Heart left ventricle (tissue), 13 donors: ENCODE measurements around the gene HTRA1.

Source experiments
- POLR2A ChIP-seq, 2 donors: fragments of 450-650 bp; IDR thresholded peaks; one replicate each; pipeline ENCODE4 v1.6.1; 2017; ENCODE audit warnings: antibody characterized with exemption in 2 of 2, mild to moderate bottlenecking in 2 of 2, moderate library complexity in 2 of 2
- TF ChIP-seq, protein P1 (sequence below), 12 donors: fragments of 200-600 bp; sonication (generic) in 4 of 12; IDR thresholded peaks; one replicate each; pipeline versions ENCODE4 v1.5.0 to v1.8.0; 2018 to 2022; ENCODE audit warnings: antibody characterized with exemption in 12 of 12, mild to moderate bottlenecking in 5 of 12
- donor health status: ischemic (EF 13 %, LVEDD 7.1; RV severe dilation, severe dysfunction).
- donor health status: DM: no; HTN: yes; CAD: no.
- donor health status: DM: no; HTN: no; CAD: no.
- donor health status: ischemic (EF 25% LVEDD 6.9; RV normal size, moderate dysfunction).
- donor health status: ischemic (EF 25% LVEDD 5.7; RV mildly dilated, moderate dysfunction).
- donor health status: ischemic (EF 35%, LVEDD 5.7; RV mildly dilated, moderate dysfunction).
- donor health status: nonischemic (EF 11% LVEDD 7.7; RV severe dilation, severe dysfunction).
- donor health status: DM: yes; HTN: yes; CAD: no.
- donor health status: PGD.
- donor health status: ischemic (EF 29% LVEDD 5.4; RV normal size, mild dysfunction).
- donor health status: nonischemic (EF 23%, LVEDD 6.1; RV moderate dilation, normal function).

- TF ChIP-seq POLR2A (IDR thresholded peaks at IDR 0.05), result no peak
- TF ChIP-seq, protein P1, sequence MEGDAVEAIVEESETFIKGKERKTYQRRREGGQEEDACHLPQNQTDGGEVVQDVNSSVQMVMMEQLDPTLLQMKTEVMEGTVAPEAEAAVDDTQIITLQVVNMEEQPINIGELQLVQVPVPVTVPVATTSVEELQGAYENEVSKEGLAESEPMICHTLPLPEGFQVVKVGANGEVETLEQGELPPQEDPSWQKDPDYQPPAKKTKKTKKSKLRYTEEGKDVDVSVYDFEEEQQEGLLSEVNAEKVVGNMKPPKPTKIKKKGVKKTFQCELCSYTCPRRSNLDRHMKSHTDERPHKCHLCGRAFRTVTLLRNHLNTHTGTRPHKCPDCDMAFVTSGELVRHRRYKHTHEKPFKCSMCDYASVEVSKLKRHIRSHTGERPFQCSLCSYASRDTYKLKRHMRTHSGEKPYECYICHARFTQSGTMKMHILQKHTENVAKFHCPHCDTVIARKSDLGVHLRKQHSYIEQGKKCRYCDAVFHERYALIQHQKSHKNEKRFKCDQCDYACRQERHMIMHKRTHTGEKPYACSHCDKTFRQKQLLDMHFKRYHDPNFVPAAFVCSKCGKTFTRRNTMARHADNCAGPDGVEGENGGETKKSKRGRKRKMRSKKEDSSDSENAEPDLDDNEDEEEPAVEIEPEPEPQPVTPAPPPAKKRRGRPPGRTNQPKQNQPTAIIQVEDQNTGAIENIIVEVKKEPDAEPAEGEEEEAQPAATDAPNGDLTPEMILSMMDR (IDR thresholded peaks at IDR 0.05), result no peak
Observed at GRCh38 chr10:122510736-122511135, 49.4 kb downstream of the HTRA1 start.
